Adipocyte (in vitro differentiated cells): ENCODE results near the gene ATP5MC2.
"Not testable (repeated sequence)": the region's sequence is repeated elsewhere in the genome, so short reads cannot be mapped to it uniquely, and the experiment has no call there.

Experiments used
- DNase-seq: peaks from one replicate; pipeline ENCODE4 v3.0.0-alpha.2; 2015; ENCODE audit warnings: low read depth
- H3K27me3 ChIP-seq: replicated peaks from 2 replicates; pipeline ENCODE4 v1.7.0; 2013; ENCODE audit warnings: mild to moderate bottlenecking, low read length, moderate library complexity; ENCODE audit not compliant: control insufficient read depth, insufficient read depth
- H3K36me3 ChIP-seq: 2 replicates; pipeline ENCODE4 v1.7.0; 2013; ENCODE audit warnings: low read length, mild to moderate bottlenecking, moderate library complexity; ENCODE audit not compliant: control insufficient read depth, insufficient read depth, severe bottlenecking
- H3K4me1 ChIP-seq: 2 replicates; pipeline ENCODE4 v1.7.0; 2013; ENCODE audit warnings: mild to moderate bottlenecking, low read length, moderate library complexity; ENCODE audit not compliant: control insufficient read depth, insufficient read depth
- H3K4me3 ChIP-seq: 2 replicates; pipeline ENCODE4 v1.7.0; 2013; ENCODE audit warnings: mild to moderate bottlenecking, low read length, moderate library complexity
- H3K9ac ChIP-seq: 2 replicates; pipeline ENCODE4 v1.7.0; 2013; ENCODE audit warnings: mild to moderate bottlenecking, low read length, moderate library complexity
- H3K9me3 ChIP-seq: 2 replicates; pipeline ENCODE4 v1.7.0; 2013; ENCODE audit warnings: mild to moderate bottlenecking, low read length, moderate library complexity; ENCODE audit not compliant: control insufficient read depth

The ATP5MC2 gene

GRCh38 chr12:53670308-53670707, 5.6 kb downstream of the ATP5MC2 start:
- no peaks in the 10 kb centered on the region for H3K9me3 ChIP-seq
- no peak overlapping the region for H3K9ac ChIP-seq
- no peak for DNase-seq
- H3K36me3 ChIP-seq = peaks cover 59% of the 10 kb centered on the region
- H3K4me1 ChIP-seq = peaks cover 13% of the 10 kb centered on the region
- H3K4me3 ChIP-seq = no peak overlapping the region
- no peaks in the 10 kb centered on the region for H3K27me3 ChIP-seq

DNA sequence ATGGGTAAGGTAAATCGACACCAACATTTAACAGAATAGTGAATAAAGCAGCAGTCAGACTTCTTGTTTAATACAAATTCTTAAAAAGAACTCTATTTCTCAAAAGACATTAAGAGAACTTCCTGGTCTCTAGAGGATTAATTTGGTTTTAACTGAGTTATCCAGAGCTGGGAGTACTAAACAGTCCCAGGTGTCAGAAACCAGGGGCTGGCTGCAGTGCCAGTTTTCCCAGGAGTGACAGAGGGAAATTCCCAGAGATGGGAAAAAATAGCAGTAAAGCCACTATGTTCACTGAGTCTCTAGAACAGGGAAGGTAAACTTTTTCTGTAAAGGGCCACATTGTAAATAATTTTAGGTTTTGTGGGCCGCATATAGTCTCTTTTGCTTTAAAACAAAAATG, 8.8 kb downstream of the ATP5MC2 start:
- DNase-seq = peak; percentile 4

GRCh38 chr12:53664936-53665335, 10.9 kb downstream of the ATP5MC2 start:
- Histone ChIP-seq H3K9me3 (no peaks in the 10 kb centered on the region), H3K4me1 (peaks cover 16% of the 10 kb centered on the region), H3K27me3 (no peaks in the 10 kb centered on the region), H3K9ac (no peak overlapping the region), H3K4me3 (no peak overlapping the region), H3K36me3 (peaks cover 48% of the 10 kb centered on the region)
- DNase-seq = no peak

More for the DNA sequence above, 8.8 kb downstream of the ATP5MC2 start:
- Histone ChIP-seq H3K9ac (no peak overlapping the region), H3K4me3 (no peak overlapping the region), H3K4me1 (peaks cover 12% of the 10 kb centered on the region), H3K27me3 (no peaks in the 10 kb centered on the region), H3K9me3 (no peaks in the 10 kb centered on the region), H3K36me3 (peaks cover 69% of the 10 kb centered on the region)

- H3K4me1 ChIP-seq = peaks cover 23% of the 10 kb centered on the region
- no peaks in the 10 kb centered on the region for H3K9me3 ChIP-seq
- peaks cover 41% of the 10 kb centered on the region for H3K36me3 ChIP-seq
- no peak overlapping the region for H3K9ac ChIP-seq
- H3K4me3 ChIP-seq = no peak overlapping the region
- no peak for DNase-seq
- H3K27me3 ChIP-seq = no peaks in the 10 kb centered on the region
These were observed 11.7 kb downstream of the ATP5MC2 start for GRCh38 chr12:53664191-53664590.

- H3K36me3 ChIP-seq = peaks cover 14% of the 10 kb centered on the region
- peak; percentile 11 for DNase-seq
- H3K4me1 ChIP-seq = peaks cover 34% of the 10 kb centered on the region
- H3K9ac ChIP-seq = peak overlapping the region; percentile 76
- peak overlapping the region; percentile 55 for H3K4me3 ChIP-seq
- no peaks in the 10 kb centered on the region for H3K27me3 ChIP-seq
- no peaks in the 10 kb centered on the region for H3K9me3 ChIP-seq
These were observed 15.8 kb downstream of the ATP5MC2 start for GRCh38 chr12:53660041-53660440.

GRCh38 chr12:53659571-53659981, 16.3 kb downstream of the ATP5MC2 start:
- no peaks in the 10 kb centered on the region for H3K27me3 ChIP-seq
- peaks cover 9% of the 10 kb centered on the region for H3K36me3 ChIP-seq
- DNase-seq = peak; percentile 54
- H3K4me3 ChIP-seq = peak overlapping the region; percentile 55
- peaks cover 29% of the 10 kb centered on the region for H3K4me1 ChIP-seq
- H3K9me3 ChIP-seq = no peaks in the 10 kb centered on the region
- peak overlapping the region; percentile 76 for H3K9ac ChIP-seq

DNA sequence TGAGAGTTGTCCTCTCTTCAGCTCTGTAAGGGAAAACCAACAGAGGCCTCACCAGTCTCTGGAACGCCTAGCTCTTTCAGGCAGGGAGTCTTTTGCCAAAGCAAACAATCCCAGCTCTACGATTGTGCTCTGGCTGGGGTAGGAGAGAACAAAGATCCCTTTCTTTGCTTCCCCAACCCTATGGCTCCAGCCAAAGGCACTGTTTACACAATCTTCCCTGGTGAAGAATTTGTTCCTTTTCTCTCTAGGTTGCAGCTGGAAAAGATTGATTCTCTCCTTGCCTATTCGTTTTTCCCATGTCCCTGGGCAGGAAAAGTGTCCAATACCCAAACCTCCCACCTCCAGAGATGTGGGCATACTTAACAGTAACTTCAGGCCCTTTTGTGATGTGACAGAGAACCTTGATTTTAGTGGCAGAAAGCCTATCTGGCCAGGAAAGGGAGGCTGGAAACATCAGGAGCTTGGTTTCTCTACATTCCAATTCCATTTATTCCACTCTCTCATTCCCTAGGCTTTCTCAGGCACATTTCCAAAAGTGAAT, 16.8 kb downstream of the ATP5MC2 start:
- Histone ChIP-seq H3K36me3 (peaks cover 6% of the 10 kb centered on the region), H3K4me1 (peaks cover 29% of the 10 kb centered on the region), H3K27me3 (no peaks in the 10 kb centered on the region), H3K9me3 (no peaks in the 10 kb centered on the region), H3K9ac (peak overlapping the region; percentile 76), H3K4me3 (peak overlapping the region; percentile 55)
- DNase-seq = peak; percentile 87

- Histone ChIP-seq H3K9me3 (no peaks in the 10 kb centered on the region), H3K9ac (no peak overlapping the region), H3K4me3 (no peak overlapping the region), H3K36me3 (no peaks in the 10 kb centered on the region), H3K27me3 (no peaks in the 10 kb centered on the region), H3K4me1 (peaks cover 29% of the 10 kb centered on the region)
- no peak for DNase-seq
These were observed 18.8 kb downstream of the ATP5MC2 start for GRCh38 chr12:53657041-53657440.

DNA sequence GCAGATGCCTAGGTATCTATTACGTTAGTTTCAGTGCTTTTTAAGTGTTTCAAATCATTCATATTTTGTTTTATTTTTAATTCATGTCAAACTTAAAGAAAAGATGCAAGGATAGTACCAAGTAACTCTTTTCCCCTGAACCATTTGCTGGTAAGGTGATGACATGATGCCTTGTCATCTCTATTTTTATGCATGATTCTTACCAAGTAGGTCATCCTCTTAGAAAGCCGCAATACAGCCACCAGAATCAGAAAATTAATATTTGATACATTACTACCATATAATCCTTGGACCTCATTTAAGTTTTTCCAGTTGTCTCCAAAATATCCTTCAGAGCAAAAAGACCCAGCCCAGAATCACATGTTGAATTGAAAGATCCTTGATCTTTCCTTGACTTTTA, 22.3 kb downstream of the ATP5MC2 start:
- Histone ChIP-seq H3K4me1 (peaks cover 8% of the 10 kb centered on the region), H3K9ac (no peak overlapping the region)
- no peak for DNase-seq

GRCh38 chr12:53652366-53652765, 23.5 kb downstream of the ATP5MC2 start:
- Histone ChIP-seq H3K9ac (no peak overlapping the region), H3K36me3 (no peaks in the 10 kb centered on the region), H3K27me3 (no peaks in the 10 kb centered on the region), H3K4me1 (no peaks in the 10 kb centered on the region), H3K9me3 (no peaks in the 10 kb centered on the region), H3K4me3 (no peak overlapping the region)
- peak; percentile 42 for DNase-seq

More for the DNA sequence above, 22.3 kb downstream of the ATP5MC2 start:
- Histone ChIP-seq H3K36me3 (no peaks in the 10 kb centered on the region), H3K4me3 (no peak overlapping the region), H3K9me3 (no peaks in the 10 kb centered on the region), H3K27me3 (no peaks in the 10 kb centered on the region)

- Histone ChIP-seq H3K27me3 (no peaks in the 10 kb centered on the region), H3K4me1 (no peaks in the 10 kb centered on the region), H3K9ac (no peak overlapping the region), H3K4me3 (no peak overlapping the region), H3K36me3 (no peaks in the 10 kb centered on the region), H3K9me3 (no peaks in the 10 kb centered on the region)
- peak; percentile 1 for DNase-seq
These were observed 24.1 kb downstream of the ATP5MC2 start for GRCh38 chr12:53651737-53652136.

GRCh38 chr12:53646300-53646699, 29.6 kb downstream of the ATP5MC2 start:
- not testable (repeated sequence) for H3K27me3 ChIP-seq, H3K9ac ChIP-seq, H3K4me3 ChIP-seq, H3K4me1 ChIP-seq, H3K9me3 ChIP-seq, DNase-seq, H3K36me3 ChIP-seq
